OCI-LY7 (cell line): Measurements from ENCODE around the gene ATXN7L2. TPM values are rescaled to one million over a fixed set of nuclear protein-coding genes. Genes with fewer than 3 reads are reported as not detected.

Experiments
- BruUV-seq: library from RNA; stranded (reverse); fragments of 400-500 nt; replicated peaks from 2 replicates; lab custom pipeline; 2021; lab: Mats Ljungman, UMichigan
- CTCF ChIA-PET: fragments of 300-600 bp; sonication (Branson Sonifier 250); formaldehyde crosslinking; loops from one replicate; lab custom pipeline; 2022; ENCODE audit warnings: antibody characterized with exemption; ENCODE audit not compliant: unreplicated experiment; lab: Charles Lee
- POLR2A ChIA-PET: fragments of 300-600 bp; sonication (Branson Sonifier 250); formaldehyde crosslinking; loops from one replicate; lab custom pipeline; 2022; ENCODE audit warnings: antibody characterized with exemption; lab: Charles Lee
- DNase-seq: peaks from one replicate; pipeline ENCODE4 v3.0.0-alpha.2; 2015; ENCODE audit warnings: low spot score
- H2AFZ ChIP-seq: fragments of 200-600 bp; sonication (generic), shearing (Covaris generic); 2 replicates; pipeline ENCODE4 v1.6.1; 2014; ENCODE audit warnings: mild to moderate bottlenecking, antibody characterized with exemption, low read length, moderate library complexity
- H3K27ac ChIP-seq: fragments of 200-600 bp; sonication (generic); 2 replicates; pipeline ENCODE4 v1.5.1; 2014; ENCODE audit warnings: mixed run types, low read depth, mild to moderate bottlenecking, moderate library complexity, low read length, inconsistent platforms; ENCODE audit not compliant: poor library complexity, severe bottlenecking
- H3K36me3 ChIP-seq: fragments of 200-600 bp; sonication (generic); 2 replicates; pipeline ENCODE4 v1.6.1; 2014; ENCODE audit warnings: mild to moderate bottlenecking, antibody characterized with exemption, low read length, moderate library complexity, mixed read lengths; ENCODE audit not compliant: insufficient read depth
- H3K4me1 ChIP-seq: fragments of 200-600 bp; sonication (generic); 2 replicates; pipeline ENCODE4 v1.5.1; 2014; ENCODE audit warnings: mild to moderate bottlenecking, low read length; ENCODE audit not compliant: insufficient read depth, poor library complexity, severe bottlenecking
- H3K4me2 ChIP-seq: fragments of 200-600 bp; sonication (generic); 2 replicates; pipeline ENCODE4 v1.6.1; 2014; ENCODE audit warnings: mild to moderate bottlenecking, low read length
- H3K4me3 ChIP-seq: fragments of 200-600 bp; sonication (generic); 2 replicates; pipeline ENCODE4 v1.5.1; 2014; ENCODE audit warnings: mild to moderate bottlenecking, low read depth, low read length; ENCODE audit not compliant: poor library complexity, severe bottlenecking
- H3K79me2 ChIP-seq: fragments of 200-600 bp; sonication (generic); 2 replicates; pipeline ENCODE4 v1.6.1; 2016; ENCODE audit warnings: low read depth, mild to moderate bottlenecking, low read length, moderate library complexity, mixed read lengths; ENCODE audit not compliant: insufficient read depth
- H3K9me2 ChIP-seq: fragments of 200-600 bp; sonication (generic); 2 replicates; pipeline ENCODE4 v1.6.1; 2016; ENCODE audit warnings: mild to moderate bottlenecking, low read length, mixed read lengths; ENCODE audit not compliant: insufficient read depth
- H3K9me3 ChIP-seq: fragments of 200-600 bp; sonication (generic); 2 replicates; pipeline ENCODE4 v1.6.1; 2014; ENCODE audit warnings: mild to moderate bottlenecking, mixed run types, low read length, mixed read lengths
- H4K20me1 ChIP-seq: fragments of 200-600 bp; sonication (generic); 2 replicates; pipeline ENCODE4 v1.6.1; 2014; ENCODE audit warnings: mild to moderate bottlenecking, antibody characterized with exemption, low read length, moderate library complexity, mixed read lengths; ENCODE audit not compliant: insufficient read depth
- EZH2phosphoT487 ChIP-seq: fragments of 200-600 bp; sonication (generic); IDR thresholded peaks from 2 replicates; pipeline ENCODE4 v1.6.1; 2018; ENCODE audit warnings: low read depth, borderline replicate concordance, mild to moderate bottlenecking, mixed run types, antibody characterized with exemption, low read length, moderate library complexity, mixed read lengths
- intact Hi-C: fragments of 100-400 bp; cut with micrococcal nuclease; formaldehyde crosslinking; loops from one replicate; pipeline ENCODE4 v1.10.0; 2022; ENCODE audit not compliant: unreplicated experiment
- total RNA-seq, 2 experiments: library from RNA; depleted of rRNA in 1 of 2; stranded (reverse); fragments of >200 nt in 1 of 2; shearing (Covaris generic) in 1 of 2; gene quantifications; 2 replicates each; pipeline ENCODE4 v1.2.3, GENCODE V29; 2014 to 2022
- TF ChIP-seq, protein P1 (sequence below): fragments of 200-600 bp; sonication (generic); conservative IDR thresholded peaks from 2 replicates; pipeline ENCODE4 v1.5.1; 2014; ENCODE audit warnings: mild to moderate bottlenecking, antibody characterized with exemption, low read length, moderate library complexity, mixed read lengths

Gene ATXN7L2
- total RNA-seq, 2 experiments from 2014 or later, result 6.5 to 8.2 TPM

DNA sequence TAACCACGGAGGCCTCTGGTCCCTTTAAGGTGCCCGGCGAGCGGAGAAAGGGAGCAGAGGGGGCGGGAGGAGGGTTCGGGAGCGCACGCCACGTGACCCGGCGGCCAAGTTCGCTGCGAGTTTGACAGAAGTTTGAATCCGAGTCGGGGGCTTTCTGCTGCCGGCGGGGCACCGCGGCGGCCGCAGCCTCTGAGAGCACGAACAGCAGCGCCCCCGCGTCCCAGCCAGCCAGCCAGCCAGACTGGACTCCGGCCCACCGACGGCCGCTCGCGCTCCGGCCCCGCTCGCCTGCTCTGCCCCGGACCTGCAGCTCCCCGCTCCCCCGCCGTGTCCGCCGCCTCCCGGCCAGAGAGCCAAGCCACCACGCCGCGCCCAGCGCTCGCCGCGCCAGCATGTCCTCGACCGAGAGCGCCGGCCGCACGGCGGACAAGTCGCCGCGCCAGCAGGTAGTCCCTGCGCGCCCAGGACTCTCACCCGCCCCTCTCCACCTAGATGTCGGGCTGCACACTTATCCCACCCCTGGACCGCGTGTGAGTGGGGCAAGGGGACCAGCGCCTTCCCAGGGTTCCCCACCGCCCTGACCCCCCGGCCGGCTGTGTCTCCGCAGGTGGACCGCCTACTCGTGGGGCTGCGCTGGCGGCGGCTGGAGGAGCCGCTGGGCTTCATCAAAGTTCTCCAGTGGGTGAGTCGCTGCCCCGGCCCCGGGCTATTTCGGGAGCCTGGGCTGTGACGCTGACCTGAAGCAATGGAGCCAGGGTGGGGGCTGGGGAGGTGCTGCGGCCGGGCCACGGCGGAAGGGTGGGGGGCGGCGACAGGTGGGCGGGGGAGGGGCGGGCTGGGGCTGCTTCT, 17.0 kb upstream of the ATXN7L2 start, which contains the start of gene SYPL2:
Gene SYPL2, plus strand, starts transcription at position 95 of the 849 bp plus-strand sequence. Its CDS starts 298 bp downstream, at position 393.
- no peak within 1 kb of the TSS for H3K4me3 ChIP-seq
- POLR2A ChIA-PET, result no interaction called here
- intact Hi-C loops, result no loop called here
- no peaks in the 10 kb centered on the region for H3K9me2 ChIP-seq
- no peak for TF ChIP-seq EZH2phosphoT487
- TF ChIP-seq, protein P1, sequence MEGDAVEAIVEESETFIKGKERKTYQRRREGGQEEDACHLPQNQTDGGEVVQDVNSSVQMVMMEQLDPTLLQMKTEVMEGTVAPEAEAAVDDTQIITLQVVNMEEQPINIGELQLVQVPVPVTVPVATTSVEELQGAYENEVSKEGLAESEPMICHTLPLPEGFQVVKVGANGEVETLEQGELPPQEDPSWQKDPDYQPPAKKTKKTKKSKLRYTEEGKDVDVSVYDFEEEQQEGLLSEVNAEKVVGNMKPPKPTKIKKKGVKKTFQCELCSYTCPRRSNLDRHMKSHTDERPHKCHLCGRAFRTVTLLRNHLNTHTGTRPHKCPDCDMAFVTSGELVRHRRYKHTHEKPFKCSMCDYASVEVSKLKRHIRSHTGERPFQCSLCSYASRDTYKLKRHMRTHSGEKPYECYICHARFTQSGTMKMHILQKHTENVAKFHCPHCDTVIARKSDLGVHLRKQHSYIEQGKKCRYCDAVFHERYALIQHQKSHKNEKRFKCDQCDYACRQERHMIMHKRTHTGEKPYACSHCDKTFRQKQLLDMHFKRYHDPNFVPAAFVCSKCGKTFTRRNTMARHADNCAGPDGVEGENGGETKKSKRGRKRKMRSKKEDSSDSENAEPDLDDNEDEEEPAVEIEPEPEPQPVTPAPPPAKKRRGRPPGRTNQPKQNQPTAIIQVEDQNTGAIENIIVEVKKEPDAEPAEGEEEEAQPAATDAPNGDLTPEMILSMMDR, result no peak
- no peaks in the 10 kb centered on the region for H3K9me3 ChIP-seq
- no peak for DNase-seq
- H3K36me3 ChIP-seq, result no peaks in the 10 kb centered on the region
- CTCF ChIA-PET, result no interaction called here
- no peaks in the 10 kb centered on the region for H4K20me1 ChIP-seq
- H3K79me2 ChIP-seq, result no peaks in the 10 kb centered on the region
- H3K4me2 ChIP-seq, result no peak within 1 kb of the TSS
- no peak within 1 kb of the TSS for H3K27ac ChIP-seq
- no peaks in the 10 kb centered on the region for H3K4me1 ChIP-seq
- no peak within 1 kb of the TSS for H2AFZ ChIP-seq
- no TSS peak for BruUV-seq

DNA sequence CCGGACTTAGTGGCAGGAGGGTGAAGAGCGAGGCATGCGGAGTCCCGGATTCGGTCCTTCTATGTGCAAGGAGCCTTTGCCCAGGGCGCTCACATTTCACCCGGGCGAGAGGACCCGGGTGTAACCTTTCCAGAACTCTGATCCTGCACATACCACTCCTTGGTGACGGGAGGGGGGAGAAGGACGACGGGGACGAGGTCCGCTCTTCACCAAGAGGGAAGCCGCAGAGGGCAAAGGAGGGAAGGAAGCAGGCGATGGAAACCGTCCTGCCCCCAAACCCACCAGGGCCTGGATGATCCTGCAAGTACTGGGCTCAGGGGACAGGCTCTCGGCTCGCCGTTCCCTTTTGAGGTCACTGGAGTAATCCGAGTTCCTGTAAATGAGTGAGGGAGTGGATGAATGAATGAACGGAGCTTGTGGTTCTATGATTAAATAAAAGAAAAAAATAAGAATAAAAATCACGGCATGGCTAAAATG, 16.4 kb upstream of the ATXN7L2 start:
- no peaks in the 10 kb centered on the region for H4K20me1 ChIP-seq
- H3K9me2 ChIP-seq, result no peaks in the 10 kb centered on the region
- DNase-seq, result no peak
- H2AFZ ChIP-seq, result no peak overlapping the region
- POLR2A ChIA-PET, result interaction anchor here (1.3 kb wide), 1 partner anchor 8 kb away, joined by 3 read pairs; no protein-coding TSS in a partner anchor
- no peak overlapping the region for H3K4me3 ChIP-seq
- no peaks in the 10 kb centered on the region for H3K79me2 ChIP-seq
- TF ChIP-seq EZH2phosphoT487, result no peak
- TF ChIP-seq, protein P1, result no peak
- H3K4me1 ChIP-seq, result no peaks in the 10 kb centered on the region
- no TSS peak for BruUV-seq
- no peaks in the 10 kb centered on the region for H3K9me3 ChIP-seq
- intact Hi-C loops, result no loop called here
- CTCF ChIA-PET, result no interaction called here
- no peaks in the 10 kb centered on the region for H3K36me3 ChIP-seq
- H3K27ac ChIP-seq, result no peak overlapping the region
- no peak overlapping the region for H3K4me2 ChIP-seq

DNA sequence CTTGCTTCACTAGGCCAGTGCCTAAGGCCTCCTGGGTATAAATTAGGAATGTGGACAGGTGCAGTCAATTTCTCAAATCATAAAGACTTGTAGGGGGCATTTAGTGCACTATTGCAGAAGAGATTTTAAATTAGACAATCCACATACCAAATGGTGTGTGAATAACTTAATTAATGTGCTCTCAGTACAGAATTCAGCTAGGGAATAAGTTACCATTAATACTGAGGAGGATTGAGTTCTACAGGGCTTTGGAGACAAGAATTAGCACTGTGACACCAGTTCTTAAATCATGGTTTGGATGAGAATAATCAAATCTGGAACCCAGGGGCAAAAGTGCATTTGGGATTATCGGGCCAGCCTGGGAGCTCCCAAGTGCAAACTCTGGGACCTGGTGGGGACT, 15.6 kb upstream of the ATXN7L2 start:
- DNase-seq, result no peak
- TF ChIP-seq, protein P1, result no peak
- no peak for TF ChIP-seq EZH2phosphoT487
- BruUV-seq, result no TSS peak
- Histone ChIP-seq H4K20me1 (no peaks in the 10 kb centered on the region), H2AFZ (no peak overlapping the region), H3K4me2 (no peak overlapping the region), H3K36me3 (no peaks in the 10 kb centered on the region), H3K9me2 (no peaks in the 10 kb centered on the region), H3K4me1 (no peaks in the 10 kb centered on the region), H3K4me3 (no peak overlapping the region), H3K79me2 (no peaks in the 10 kb centered on the region), H3K27ac (no peak overlapping the region), H3K9me3 (no peaks in the 10 kb centered on the region)
- POLR2A ChIA-PET, result interaction anchor here (1.3 kb wide), 1 partner anchor 8 kb away, joined by 3 read pairs; no protein-coding TSS in a partner anchor
- CTCF ChIA-PET, result no interaction called here
- intact Hi-C loops, result no loop called here
